Measurements from ENCODE around the gene HSD3B7. TPM values are rescaled to one million over a fixed set of nuclear protein-coding genes. Genes with fewer than 3 reads are reported as not detected.

Gene HSD3B7
- total RNA-seq, 1 donor from 2014 or later, result 11.5 TPM

DNA sequence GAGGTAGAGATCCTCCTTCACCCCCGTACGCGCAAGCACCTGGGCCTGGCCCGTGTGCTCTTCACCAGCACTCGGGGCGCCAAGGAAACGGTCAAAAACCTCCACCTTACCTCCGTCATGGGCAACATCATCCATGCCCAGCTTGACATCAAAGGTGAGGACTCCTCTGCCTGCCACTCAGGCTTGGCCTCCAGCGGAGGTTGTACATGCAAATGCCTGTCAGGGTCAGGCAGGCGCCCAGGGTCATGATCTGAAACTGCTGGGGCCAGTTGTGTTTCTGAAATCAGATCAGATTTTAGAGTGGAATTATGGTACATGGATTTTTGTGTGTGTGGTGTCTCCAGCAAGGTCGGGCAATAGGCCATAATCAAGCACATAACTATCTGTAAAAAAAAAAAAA is 23.6 kb upstream of the HSD3B7 start:
- TF ChIP-seq, protein P1, sequence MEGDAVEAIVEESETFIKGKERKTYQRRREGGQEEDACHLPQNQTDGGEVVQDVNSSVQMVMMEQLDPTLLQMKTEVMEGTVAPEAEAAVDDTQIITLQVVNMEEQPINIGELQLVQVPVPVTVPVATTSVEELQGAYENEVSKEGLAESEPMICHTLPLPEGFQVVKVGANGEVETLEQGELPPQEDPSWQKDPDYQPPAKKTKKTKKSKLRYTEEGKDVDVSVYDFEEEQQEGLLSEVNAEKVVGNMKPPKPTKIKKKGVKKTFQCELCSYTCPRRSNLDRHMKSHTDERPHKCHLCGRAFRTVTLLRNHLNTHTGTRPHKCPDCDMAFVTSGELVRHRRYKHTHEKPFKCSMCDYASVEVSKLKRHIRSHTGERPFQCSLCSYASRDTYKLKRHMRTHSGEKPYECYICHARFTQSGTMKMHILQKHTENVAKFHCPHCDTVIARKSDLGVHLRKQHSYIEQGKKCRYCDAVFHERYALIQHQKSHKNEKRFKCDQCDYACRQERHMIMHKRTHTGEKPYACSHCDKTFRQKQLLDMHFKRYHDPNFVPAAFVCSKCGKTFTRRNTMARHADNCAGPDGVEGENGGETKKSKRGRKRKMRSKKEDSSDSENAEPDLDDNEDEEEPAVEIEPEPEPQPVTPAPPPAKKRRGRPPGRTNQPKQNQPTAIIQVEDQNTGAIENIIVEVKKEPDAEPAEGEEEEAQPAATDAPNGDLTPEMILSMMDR (IDR thresholded peaks at IDR 0.05; ENCODE audit: insufficient read depth, low read length, poor library complexity, severe bottlenecking), result no peak
- no peak for DNase-seq (ENCODE audit: low read depth)
- H3K27me3 ChIP-seq (ENCODE audit: control insufficient read depth, insufficient read depth, low read length), result no peaks in the 10 kb centered on the region
- H3K36me3 ChIP-seq (ENCODE audit: control insufficient read depth, insufficient read depth, low read length), result peaks cover 3% of the 10 kb centered on the region
- H3K4me3 ChIP-seq (ENCODE audit: low read depth, low read length), result no peak overlapping the region

DNA sequence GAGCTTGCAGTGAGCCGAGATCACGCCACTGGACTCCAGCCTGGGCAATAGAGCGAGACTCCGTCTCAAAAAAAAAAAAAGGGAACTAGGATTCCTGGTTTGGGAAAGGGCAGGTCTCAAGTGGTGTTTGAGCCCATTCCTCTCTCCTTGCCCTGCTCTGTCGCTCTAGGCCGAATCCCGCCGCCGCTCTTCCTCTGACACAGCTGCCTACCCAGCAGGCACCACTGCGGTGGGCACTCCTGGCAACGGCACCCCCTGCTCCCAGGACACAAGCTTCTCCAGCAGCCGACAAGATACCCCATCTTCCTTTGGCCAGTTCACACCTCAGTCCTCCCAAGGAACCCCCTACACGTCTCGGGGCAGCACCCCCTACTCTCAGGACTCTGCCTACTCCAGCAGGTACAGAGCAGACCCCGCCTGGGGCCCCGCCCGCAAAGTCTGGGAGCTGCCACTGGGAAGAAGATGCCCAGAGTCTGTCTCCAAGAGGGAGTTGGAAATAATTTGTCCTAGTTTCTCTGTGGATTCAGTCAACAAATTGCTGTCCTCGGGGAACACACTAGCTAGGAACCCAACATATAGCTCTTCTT is 21.0 kb upstream of the HSD3B7 start:
- Histone ChIP-seq H3K36me3 (ENCODE audit: control insufficient read depth, insufficient read depth, low read length) (peaks cover 4% of the 10 kb centered on the region), H3K4me3 (ENCODE audit: low read depth, low read length) (no peak overlapping the region), H3K27me3 (ENCODE audit: control insufficient read depth, insufficient read depth, low read length) (no peaks in the 10 kb centered on the region)
- DNase-seq (ENCODE audit: low read depth), result no peak
- TF ChIP-seq, protein P1 (IDR thresholded peaks at IDR 0.05; ENCODE audit: insufficient read depth, low read length, poor library complexity, severe bottlenecking), result no peak

DNA sequence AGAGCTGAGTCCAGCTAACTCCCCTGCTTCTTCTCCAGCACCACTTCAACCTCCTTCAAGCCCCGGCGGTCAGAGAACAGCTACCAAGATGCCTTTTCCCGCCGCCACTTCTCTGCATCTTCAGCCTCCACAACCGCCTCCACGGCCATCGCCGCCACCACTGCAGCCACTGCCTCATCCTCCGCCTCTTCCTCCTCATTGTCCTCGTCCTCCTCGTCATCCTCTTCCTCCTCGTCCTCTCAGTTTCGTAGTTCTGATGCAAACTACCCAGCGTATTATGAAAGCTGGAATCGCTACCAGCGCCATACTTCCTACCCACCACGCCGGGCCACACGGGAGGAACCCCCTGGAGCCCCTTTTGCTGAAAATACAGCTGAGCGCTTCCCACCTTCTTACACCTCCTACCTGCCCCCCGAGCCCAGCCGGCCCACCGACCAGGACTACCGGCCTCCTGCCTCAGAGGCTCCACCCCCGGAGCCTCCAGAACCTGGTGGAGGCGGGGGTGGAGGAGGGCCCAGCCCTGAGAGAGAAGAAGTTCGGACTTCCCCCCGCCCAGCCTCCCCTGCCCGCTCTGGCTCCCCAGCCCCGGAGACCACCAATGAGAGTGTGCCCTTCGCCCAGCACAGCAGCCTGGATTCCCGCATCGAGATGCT is 20.3 kb upstream of the HSD3B7 start:
- TF ChIP-seq, protein P1 (IDR thresholded peaks at IDR 0.05; ENCODE audit: insufficient read depth, low read length, poor library complexity, severe bottlenecking), result no peak
- H3K4me3 ChIP-seq (ENCODE audit: low read depth, low read length), result no peak overlapping the region
- no peaks in the 10 kb centered on the region for H3K27me3 ChIP-seq (ENCODE audit: control insufficient read depth, insufficient read depth, low read length)
- DNase-seq (ENCODE audit: low read depth), result no peak
- peaks cover 8% of the 10 kb centered on the region for H3K36me3 ChIP-seq (ENCODE audit: control insufficient read depth, insufficient read depth, low read length)

DNA sequence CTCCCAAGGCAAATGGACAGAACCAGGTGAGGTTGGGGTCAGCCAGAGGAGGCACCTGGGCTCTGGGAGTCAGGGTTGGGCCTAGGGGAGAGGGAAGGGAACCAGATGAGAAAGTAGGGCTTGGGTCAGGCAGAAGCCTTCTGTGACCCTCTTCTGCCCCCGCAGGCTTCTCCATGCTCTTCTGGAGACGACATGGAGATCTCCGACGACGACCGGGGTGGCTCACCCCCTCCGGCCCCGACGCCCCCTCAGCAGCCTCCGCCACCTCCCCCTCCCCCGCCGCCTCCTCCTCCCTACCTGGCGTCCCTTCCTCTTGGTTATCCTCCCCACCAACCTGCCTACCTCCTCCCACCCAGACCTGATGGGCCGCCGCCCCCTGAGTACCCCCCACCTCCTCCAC is 19.6 kb upstream of the HSD3B7 start:
- no peaks in the 10 kb centered on the region for H3K27me3 ChIP-seq (ENCODE audit: control insufficient read depth, insufficient read depth, low read length)
- no peak for DNase-seq (ENCODE audit: low read depth)
- no peak overlapping the region for H3K4me3 ChIP-seq (ENCODE audit: low read depth, low read length)
- TF ChIP-seq, protein P1 (IDR thresholded peaks at IDR 0.05; ENCODE audit: insufficient read depth, low read length, poor library complexity, severe bottlenecking), result no peak
- H3K36me3 ChIP-seq (ENCODE audit: control insufficient read depth, insufficient read depth, low read length), result peaks cover 8% of the 10 kb centered on the region

DNA sequence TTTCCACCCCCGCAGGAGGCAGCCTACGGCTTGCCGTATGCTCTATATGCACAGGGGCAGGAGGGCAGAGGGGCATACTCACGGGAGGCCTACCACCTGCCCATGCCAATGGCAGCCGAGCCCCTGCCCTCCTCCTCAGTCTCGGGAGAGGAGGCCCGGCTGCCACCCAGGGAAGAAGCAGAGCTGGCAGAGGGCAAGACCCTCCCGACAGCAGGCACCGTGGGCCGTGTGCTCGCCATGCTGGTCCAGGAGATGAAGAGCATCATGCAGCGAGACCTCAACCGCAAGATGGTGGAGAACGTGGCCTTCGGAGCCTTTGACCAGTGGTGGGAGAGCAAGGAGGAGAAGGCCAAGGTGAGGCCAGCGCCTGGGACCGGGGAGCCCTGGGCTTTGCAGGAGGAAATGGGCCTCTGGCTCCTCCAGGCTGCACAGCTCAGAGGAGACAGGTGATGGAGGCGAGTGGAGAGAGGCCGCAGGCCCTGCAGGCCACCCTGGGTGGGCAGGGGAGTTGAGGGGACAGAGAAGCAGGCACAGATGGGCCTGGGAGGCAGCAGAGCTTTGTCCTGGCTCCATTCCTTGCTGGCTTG is 18.9 kb upstream of the HSD3B7 start:
- TF ChIP-seq, protein P1 (IDR thresholded peaks at IDR 0.05; ENCODE audit: insufficient read depth, low read length, poor library complexity, severe bottlenecking), result no peak
- Histone ChIP-seq H3K36me3 (ENCODE audit: control insufficient read depth, insufficient read depth, low read length) (peaks cover 9% of the 10 kb centered on the region), H3K4me3 (ENCODE audit: low read depth, low read length) (no peak overlapping the region), H3K27me3 (ENCODE audit: control insufficient read depth, insufficient read depth, low read length) (no peaks in the 10 kb centered on the region)
- DNase-seq (ENCODE audit: low read depth), result no peak

All from kidney epithelial cell (primary cell).